Measurements from ENCODE around the gene LAMA3.

The LAMA3 gene

DNA sequence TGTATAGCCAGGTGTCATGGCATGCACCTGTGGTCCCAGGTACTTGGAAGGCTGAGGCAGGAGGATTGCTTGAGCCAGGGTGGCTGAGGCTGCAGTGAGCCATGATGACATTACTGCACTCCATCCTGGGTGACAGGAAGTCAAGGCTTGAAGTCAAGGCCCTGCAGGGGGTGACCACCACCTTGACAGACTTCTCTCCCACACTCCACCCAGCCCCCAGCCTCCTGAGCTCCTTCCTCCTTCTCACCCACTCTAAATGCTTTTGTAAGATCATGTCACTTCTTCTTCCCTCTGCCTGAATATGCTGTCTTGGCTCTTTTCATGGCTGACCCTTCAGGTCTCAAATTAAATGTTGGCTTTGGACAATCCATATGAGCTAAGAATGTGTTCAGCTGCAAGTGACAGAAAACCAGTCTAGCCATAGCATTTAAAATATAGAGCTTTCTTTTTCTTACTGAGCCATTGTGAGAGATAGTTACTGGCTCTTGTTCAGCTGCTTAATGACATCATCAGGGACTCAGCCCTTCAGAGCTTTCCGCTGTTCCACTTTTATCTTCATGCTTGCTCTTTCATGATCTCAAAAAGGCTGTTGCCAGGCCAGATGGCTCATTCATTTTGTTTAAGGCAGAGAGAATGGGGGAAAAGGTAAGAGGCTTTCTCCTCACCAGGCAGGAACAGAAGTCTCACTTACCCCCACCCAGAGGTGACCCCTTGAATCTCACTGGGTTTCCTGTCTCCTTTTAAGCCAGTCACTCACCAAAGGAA, 288.6 kb downstream of the LAMA3 start:
- Histone ChIP-seq H4K8ac (ENCODE audit: low read depth, low read length) (no peak overlapping the region), H3K9ac (ENCODE audit: low read depth, low read length, poor library complexity) (no peak overlapping the region), H2BK15ac (ENCODE audit: low read length) (no peak overlapping the region), H3K4me3 (ENCODE audit: low read length in 2 of 2) (no peak overlapping the region), H3K18ac (ENCODE audit: low read length) (peak overlapping the region; percentile 21), H3K36me3 (replicated peaks in 1 of 2; ENCODE audit: control insufficient read depth in 2 of 2, insufficient read depth in 2 of 2, low read length in 2 of 2) (no peaks in the 10 kb centered on the region), H3K4me1 (ENCODE audit: control insufficient read depth in 2 of 2, insufficient read depth in 1 of 2, low read depth in 1 of 2, low read length in 2 of 2) (peaks cover 9 to 20% of the 10 kb centered on the region in 2 donors), H3K4ac (ENCODE audit: low read length) (no peak overlapping the region), H2BK12ac (ENCODE audit: low read length) (no peak overlapping the region), H2AFZ (ENCODE audit: low read length) (no peak overlapping the region), H3K9me3 (replicated peaks in 1 of 2; ENCODE audit: control insufficient read depth in 2 of 2, insufficient read depth in 1 of 2, low read depth in 1 of 2, low read length in 2 of 2) (no peaks in the 10 kb centered on the region), H3K14ac (ENCODE audit: low read length) (no peak overlapping the region), H4K91ac (ENCODE audit: low read depth, low read length, poor library complexity) (no peak overlapping the region), H3K27ac (replicated peaks; ENCODE audit: low read length) (no peak overlapping the region), H2BK120ac (ENCODE audit: low read depth, low read length) (no peak overlapping the region), H3K27me3 (ENCODE audit: control insufficient read depth in 3 of 3, insufficient read depth in 3 of 3, low read depth in 1 of 3, low read length in 3 of 3) (peaks cover 0 to 25% (median 0%) of the 10 kb centered on the region in 3 experiments), H2AK5ac (ENCODE audit: low read depth, low read length) (no peak overlapping the region), H3K79me1 (ENCODE audit: low read depth, low read length) (no peaks in the 10 kb centered on the region), H3K23ac (ENCODE audit: low read depth, low read length, poor library complexity) (no peak overlapping the region), H3K4me2 (ENCODE audit: insufficient read depth, low read length, poor library complexity, severe bottlenecking) (no peak overlapping the region), H2BK5ac (ENCODE audit: low read length) (no peak overlapping the region)
- no peak for DNase-seq (ENCODE audit: low spot score)
- no CpG with 5 or more reads among the region's 1 CpG for WGBS, 2 donors (ENCODE audit: extremely low coverage in 2 of 2, insufficient read length in 2 of 2, insufficient replicate concordance in 1 of 2)

DNA sequence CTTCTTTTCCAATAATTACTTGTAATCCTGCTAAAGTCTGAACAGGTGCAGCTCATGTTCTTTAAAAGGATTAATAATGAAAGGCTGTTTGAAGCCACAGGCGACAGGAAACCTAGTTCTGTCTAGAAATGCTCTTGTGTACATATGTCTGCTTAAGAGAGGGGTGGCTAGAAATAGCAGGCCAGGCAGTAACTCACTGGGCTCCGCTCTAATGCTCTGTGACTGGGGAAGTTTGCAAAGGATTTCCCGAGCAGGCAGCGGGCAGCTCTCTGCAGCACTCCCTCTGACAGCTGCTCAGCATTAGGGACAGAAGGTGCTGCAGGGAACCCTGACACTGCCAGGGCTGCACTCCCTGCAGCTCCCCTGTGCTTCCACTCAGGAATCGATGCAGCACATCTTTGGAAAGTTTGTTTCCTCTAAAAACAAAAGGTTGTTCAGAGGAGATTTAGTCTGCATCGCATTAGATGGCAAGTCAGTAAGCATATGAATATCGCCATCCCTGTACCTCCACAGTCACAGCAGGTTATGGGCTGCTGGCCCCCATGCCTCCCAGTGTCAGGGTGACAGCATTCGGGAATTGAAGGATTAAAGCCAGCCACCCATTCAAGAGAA, 292.2 kb downstream of the LAMA3 start:
- Histone ChIP-seq H3K18ac (ENCODE audit: low read length) (no peak overlapping the region), H2BK120ac (ENCODE audit: low read depth, low read length) (no peak overlapping the region), H2BK15ac (ENCODE audit: low read length) (no peak overlapping the region), H3K27ac (replicated peaks; ENCODE audit: low read length) (no peak overlapping the region), H3K9me3 (replicated peaks in 1 of 2; ENCODE audit: control insufficient read depth in 2 of 2, insufficient read depth in 1 of 2, low read depth in 1 of 2, low read length in 2 of 2) (no peaks in the 10 kb centered on the region), H2BK12ac (ENCODE audit: low read length) (no peak overlapping the region), H2AK5ac (ENCODE audit: low read depth, low read length) (no peak overlapping the region), H3K9ac (ENCODE audit: low read depth, low read length, poor library complexity) (no peak overlapping the region), H3K23ac (ENCODE audit: low read depth, low read length, poor library complexity) (no peak overlapping the region), H3K79me1 (ENCODE audit: low read depth, low read length) (no peaks in the 10 kb centered on the region), H3K14ac (ENCODE audit: low read length) (no peak overlapping the region), H2AFZ (ENCODE audit: low read length) (peak overlapping the region; percentile 70), H3K4me1 (ENCODE audit: control insufficient read depth in 2 of 2, insufficient read depth in 1 of 2, low read depth in 1 of 2, low read length in 2 of 2) (peaks cover 9 to 20% of the 10 kb centered on the region in 2 donors), H4K91ac (ENCODE audit: low read depth, low read length, poor library complexity) (no peak overlapping the region), H3K4ac (ENCODE audit: low read length) (no peak overlapping the region), H3K4me3 (ENCODE audit: low read length in 2 of 2) (no peak overlapping the region), H2BK5ac (ENCODE audit: low read length) (no peak overlapping the region), H4K8ac (ENCODE audit: low read depth, low read length) (no peak overlapping the region), H3K4me2 (ENCODE audit: insufficient read depth, low read length, poor library complexity, severe bottlenecking) (no peak overlapping the region), H3K27me3 (ENCODE audit: control insufficient read depth in 3 of 3, insufficient read depth in 3 of 3, low read depth in 1 of 3, low read length in 3 of 3) (peaks cover 0 to 37% (median 0%) of the 10 kb centered on the region in 3 experiments), H3K36me3 (replicated peaks in 1 of 2; ENCODE audit: control insufficient read depth in 2 of 2, insufficient read depth in 2 of 2, low read length in 2 of 2) (no peaks in the 10 kb centered on the region)
- no CpG with 5 or more reads among the region's 8 CpGs for WGBS, 2 donors (ENCODE audit: extremely low coverage in 2 of 2, insufficient read length in 2 of 2, insufficient replicate concordance in 1 of 2)
- DNase-seq (ENCODE audit: low spot score), result no peak

DNA sequence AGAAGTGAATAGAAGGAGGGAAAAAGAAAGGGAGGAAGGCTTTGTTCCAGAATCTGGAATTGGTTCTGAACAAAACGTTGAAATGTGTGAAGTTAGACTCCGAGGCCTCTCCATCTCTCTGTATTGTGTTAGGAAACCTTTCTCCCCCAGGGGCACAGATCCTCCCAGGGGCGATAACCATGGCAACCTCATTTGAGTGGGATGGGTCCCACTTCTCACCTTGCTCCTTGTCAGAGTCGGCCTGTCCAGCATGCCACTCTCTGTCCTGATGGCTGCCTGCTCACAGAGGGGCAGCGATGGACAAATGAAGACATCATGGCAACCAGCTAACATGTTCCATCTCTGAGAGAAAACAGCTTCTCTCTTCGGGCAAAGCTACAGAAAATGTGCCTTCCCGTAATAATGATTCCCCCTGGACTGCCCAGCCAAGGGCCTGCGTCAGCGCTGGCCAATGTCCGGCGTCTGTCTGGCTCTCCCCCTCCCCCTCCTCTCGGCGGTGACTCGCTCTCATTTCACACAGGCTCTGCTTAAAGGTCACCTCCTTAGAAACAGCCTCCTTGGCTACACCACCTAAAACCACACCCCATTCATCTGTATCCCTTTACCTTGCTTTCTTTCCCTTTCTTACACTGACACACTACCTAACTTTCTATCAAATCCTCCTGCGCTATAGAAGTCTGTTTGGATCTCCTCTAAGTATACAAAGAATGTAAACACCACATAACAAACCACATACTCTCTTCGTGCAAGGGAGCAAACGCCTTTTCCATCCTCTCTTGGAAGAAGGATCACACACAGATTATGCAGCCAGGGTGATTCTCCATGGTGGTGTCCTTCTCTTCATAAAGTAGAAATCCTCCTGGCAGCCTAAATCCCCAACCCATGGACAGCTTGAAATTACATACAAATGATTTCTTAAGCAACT, 293.2 kb downstream of the LAMA3 start:
- Histone ChIP-seq H3K23ac (ENCODE audit: low read depth, low read length, poor library complexity) (peak overlapping the region; percentile 16), H3K4me3 (ENCODE audit: low read length in 2 of 2) (peak overlapping the region in 1 of 2 donors; percentile 16), H2AK5ac (ENCODE audit: low read depth, low read length) (no peak overlapping the region), H4K8ac (ENCODE audit: low read depth, low read length) (no peak overlapping the region), H2BK5ac (ENCODE audit: low read length) (no peak overlapping the region), H3K27me3 (ENCODE audit: control insufficient read depth in 3 of 3, insufficient read depth in 3 of 3, low read depth in 1 of 3, low read length in 3 of 3) (peaks cover 0 to 37% (median 0%) of the 10 kb centered on the region in 3 experiments), H4K91ac (ENCODE audit: low read depth, low read length, poor library complexity) (no peak overlapping the region), H2BK12ac (ENCODE audit: low read length) (peak overlapping the region; percentile 8), H3K4me2 (ENCODE audit: insufficient read depth, low read length, poor library complexity, severe bottlenecking) (no peak overlapping the region), H3K36me3 (replicated peaks in 1 of 2; ENCODE audit: control insufficient read depth in 2 of 2, insufficient read depth in 2 of 2, low read length in 2 of 2) (no peaks in the 10 kb centered on the region), H3K9ac (ENCODE audit: low read depth, low read length, poor library complexity) (no peak overlapping the region), H3K27ac (replicated peaks; ENCODE audit: low read length) (no peak overlapping the region), H3K14ac (ENCODE audit: low read length) (no peak overlapping the region), H3K18ac (ENCODE audit: low read length) (peak overlapping the region; percentile 57), H2AFZ (ENCODE audit: low read length) (peak overlapping the region; percentile 70), H2BK15ac (ENCODE audit: low read length) (no peak overlapping the region), H2BK120ac (ENCODE audit: low read depth, low read length) (no peak overlapping the region), H3K4me1 (ENCODE audit: control insufficient read depth in 2 of 2, insufficient read depth in 1 of 2, low read depth in 1 of 2, low read length in 2 of 2) (peaks cover 9 to 20% of the 10 kb centered on the region in 2 donors), H3K79me1 (ENCODE audit: low read depth, low read length) (no peaks in the 10 kb centered on the region), H3K4ac (ENCODE audit: low read length) (no peak overlapping the region), H3K9me3 (replicated peaks in 1 of 2; ENCODE audit: control insufficient read depth in 2 of 2, insufficient read depth in 1 of 2, low read depth in 1 of 2, low read length in 2 of 2) (no peaks in the 10 kb centered on the region)
- no CpG with 5 or more reads among the region's 17 CpGs for WGBS, 2 donors (ENCODE audit: extremely low coverage in 2 of 2, insufficient read length in 2 of 2, insufficient replicate concordance in 1 of 2)
- no peak for DNase-seq (ENCODE audit: low spot score)

All from neuronal stem cell (in vitro differentiated cells).